ENCODE results near the gene OR2Y1. TPM values are rescaled to one million over a fixed set of nuclear protein-coding genes. Genes with fewer than 3 reads are reported as not detected.

Gene OR2Y1
- total RNA-seq, 2 donors from 2014 or later: not detected

DNA sequence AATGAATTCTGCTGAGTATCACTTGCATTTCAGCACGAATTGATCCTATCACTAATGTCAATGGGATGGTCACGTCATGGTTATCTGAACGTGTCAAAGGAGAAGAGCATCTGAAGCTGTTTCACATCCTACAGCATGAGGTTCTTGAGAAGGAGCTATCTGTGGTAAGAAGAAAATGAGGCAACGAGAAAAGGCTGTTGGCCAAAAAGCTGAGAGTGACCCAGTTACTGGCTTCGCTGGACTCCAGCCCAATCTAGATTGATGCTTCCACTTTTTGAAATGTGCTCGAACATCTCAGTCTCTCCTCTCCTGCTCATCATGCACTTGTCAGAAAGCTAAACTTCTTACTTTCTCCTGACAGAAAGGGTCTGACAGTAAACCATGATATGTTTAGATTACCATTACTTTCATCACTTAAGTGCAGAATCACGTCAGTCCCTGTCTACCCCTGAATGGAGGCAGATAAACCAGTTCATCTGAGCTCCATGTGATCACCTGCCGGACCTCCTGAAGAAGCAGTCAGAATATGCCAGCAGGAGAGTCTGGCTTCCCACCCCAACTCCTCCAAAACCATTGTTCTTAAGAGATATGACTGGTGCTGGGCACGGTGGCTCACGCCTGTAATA is 40.2 kb upstream of the OR2Y1 start:
- 82% methylated on average over 10 of the region's 10 CpGs for WGBS
- TF ChIP-seq POLR2AphosphoS5 (IDR thresholded peaks at IDR 0.05): no peak
- no peak for TF ChIP-seq POLR2A (IDR thresholded peaks at IDR 0.05)
- peaks cover 1% of the 10 kb centered on the region for H3K4me1 ChIP-seq (replicated peaks)
- no peak overlapping the region for H3K4me3 ChIP-seq
- DNase-seq (ENCODE audit: low spot score): no peak
- H3K27ac ChIP-seq: no peak overlapping the region
- H3K36me3 ChIP-seq: no peaks in the 10 kb centered on the region
- intact Hi-C loops (cut with DNase I): loop anchor here (5.0 kb wide), 1 partner anchor 382 kb away; no protein-coding TSS in a partner anchor
- no peaks in the 10 kb centered on the region for H3K27me3 ChIP-seq (replicated peaks; ENCODE audit: insufficient read depth)
- no peaks in the 10 kb centered on the region for H3K9me3 ChIP-seq

DNA sequence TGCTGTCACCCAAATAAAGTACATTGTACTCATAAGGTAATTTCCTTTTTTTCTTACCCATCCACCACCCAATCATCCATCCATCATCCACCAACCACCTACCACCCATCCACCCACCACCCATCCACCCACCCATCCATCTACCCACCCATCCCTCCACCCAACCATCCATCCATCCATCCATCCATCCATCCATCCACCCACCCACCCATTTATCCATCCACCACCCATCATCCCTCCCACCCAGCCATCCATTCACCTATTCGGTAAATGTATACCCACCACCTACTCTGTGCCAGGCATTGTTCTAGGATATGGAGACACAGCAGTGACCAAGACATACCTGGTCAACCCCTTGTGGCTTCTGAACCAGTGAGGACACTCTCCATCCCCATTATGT is 37.6 kb upstream of the OR2Y1 start:
- H3K9me3 ChIP-seq: no peaks in the 10 kb centered on the region
- no peaks in the 10 kb centered on the region for H3K36me3 ChIP-seq
- no peak overlapping the region for H3K4me3 ChIP-seq
- no peak for DNase-seq (ENCODE audit: low spot score)
- intact Hi-C loops (cut with DNase I): no loop called here
- TF ChIP-seq, protein P1, sequence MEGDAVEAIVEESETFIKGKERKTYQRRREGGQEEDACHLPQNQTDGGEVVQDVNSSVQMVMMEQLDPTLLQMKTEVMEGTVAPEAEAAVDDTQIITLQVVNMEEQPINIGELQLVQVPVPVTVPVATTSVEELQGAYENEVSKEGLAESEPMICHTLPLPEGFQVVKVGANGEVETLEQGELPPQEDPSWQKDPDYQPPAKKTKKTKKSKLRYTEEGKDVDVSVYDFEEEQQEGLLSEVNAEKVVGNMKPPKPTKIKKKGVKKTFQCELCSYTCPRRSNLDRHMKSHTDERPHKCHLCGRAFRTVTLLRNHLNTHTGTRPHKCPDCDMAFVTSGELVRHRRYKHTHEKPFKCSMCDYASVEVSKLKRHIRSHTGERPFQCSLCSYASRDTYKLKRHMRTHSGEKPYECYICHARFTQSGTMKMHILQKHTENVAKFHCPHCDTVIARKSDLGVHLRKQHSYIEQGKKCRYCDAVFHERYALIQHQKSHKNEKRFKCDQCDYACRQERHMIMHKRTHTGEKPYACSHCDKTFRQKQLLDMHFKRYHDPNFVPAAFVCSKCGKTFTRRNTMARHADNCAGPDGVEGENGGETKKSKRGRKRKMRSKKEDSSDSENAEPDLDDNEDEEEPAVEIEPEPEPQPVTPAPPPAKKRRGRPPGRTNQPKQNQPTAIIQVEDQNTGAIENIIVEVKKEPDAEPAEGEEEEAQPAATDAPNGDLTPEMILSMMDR (IDR thresholded peaks at IDR 0.05): no peak
- TF ChIP-seq POLR2A (IDR thresholded peaks at IDR 0.05): no peak
- no peak for TF ChIP-seq POLR2AphosphoS5 (IDR thresholded peaks at IDR 0.05)
- no peaks in the 10 kb centered on the region for H3K4me1 ChIP-seq (replicated peaks)
- H3K27ac ChIP-seq: no peak overlapping the region
- WGBS: 96% methylated on average over 1 of the region's 1 CpG
- no peaks in the 10 kb centered on the region for H3K27me3 ChIP-seq (replicated peaks; ENCODE audit: insufficient read depth)

DNA sequence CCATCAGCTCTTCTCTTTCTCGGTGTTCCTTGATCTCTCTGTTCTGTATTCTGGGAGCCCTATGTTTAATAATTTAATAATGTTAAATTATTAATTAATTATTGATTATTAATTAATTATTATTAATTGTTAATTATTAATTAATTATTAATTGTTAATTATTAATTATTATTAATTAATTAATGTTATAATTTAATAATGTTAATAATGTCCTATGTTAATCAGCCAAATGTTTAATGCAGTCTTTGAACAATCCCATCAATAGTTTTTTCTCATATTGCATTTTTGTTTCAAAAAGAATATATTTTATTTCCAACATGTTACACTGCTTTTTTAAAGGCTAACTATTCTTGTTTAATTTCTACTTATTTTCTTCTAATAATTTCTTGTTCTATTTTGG is 36.5 kb upstream of the OR2Y1 start:
- DNase-seq (ENCODE audit: low spot score): no peak
- intact Hi-C loops (cut with DNase I): no loop called here
- H3K9me3 ChIP-seq: no peaks in the 10 kb centered on the region
- 98% methylated on average over 1 of the region's 1 CpG for WGBS
- TF ChIP-seq, protein P1 (IDR thresholded peaks at IDR 0.05): no peak
- TF ChIP-seq POLR2A (IDR thresholded peaks at IDR 0.05) (no peak), POLR2AphosphoS5 (IDR thresholded peaks at IDR 0.05) (no peak)
- no peaks in the 10 kb centered on the region for H3K27me3 ChIP-seq (replicated peaks; ENCODE audit: insufficient read depth)
- H3K27ac ChIP-seq: no peak overlapping the region
- no peaks in the 10 kb centered on the region for H3K4me1 ChIP-seq (replicated peaks)
- no peaks in the 10 kb centered on the region for H3K36me3 ChIP-seq
- no peak overlapping the region for H3K4me3 ChIP-seq

DNA sequence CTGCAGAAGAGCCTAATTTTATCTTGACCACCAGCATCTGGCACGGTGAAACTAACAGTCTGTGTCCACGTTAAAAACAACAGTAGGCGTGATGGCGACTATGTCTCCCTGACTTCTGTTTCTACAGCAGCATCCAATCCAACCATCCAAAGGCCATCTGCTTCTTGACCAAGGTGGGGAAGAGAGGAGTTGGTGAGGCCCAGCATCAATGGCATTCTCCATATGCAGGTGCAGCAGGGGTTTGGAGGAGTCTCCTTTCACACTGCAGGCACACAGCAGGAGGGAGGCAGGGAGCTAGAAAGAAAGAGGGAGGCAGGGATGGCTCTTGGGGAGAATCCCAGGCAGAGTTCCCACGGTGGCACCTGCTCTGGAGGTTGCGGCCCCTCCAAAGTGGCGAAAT is 35.8 kb upstream of the OR2Y1 start:
- 90% methylated on average over 7 of the region's 7 CpGs for WGBS
- Histone ChIP-seq H3K27ac (no peak overlapping the region), H3K4me3 (no peak overlapping the region), H3K36me3 (no peaks in the 10 kb centered on the region), H3K9me3 (no peaks in the 10 kb centered on the region), H3K4me1 (replicated peaks) (no peaks in the 10 kb centered on the region), H3K27me3 (replicated peaks; ENCODE audit: insufficient read depth) (no peaks in the 10 kb centered on the region)
- no peak for DNase-seq (ENCODE audit: low spot score)
- intact Hi-C loops (cut with DNase I): no loop called here
- TF ChIP-seq POLR2A (IDR thresholded peaks at IDR 0.05) (no peak), POLR2AphosphoS5 (IDR thresholded peaks at IDR 0.05) (no peak)
- TF ChIP-seq, protein P1 (IDR thresholded peaks at IDR 0.05): no peak

DNA sequence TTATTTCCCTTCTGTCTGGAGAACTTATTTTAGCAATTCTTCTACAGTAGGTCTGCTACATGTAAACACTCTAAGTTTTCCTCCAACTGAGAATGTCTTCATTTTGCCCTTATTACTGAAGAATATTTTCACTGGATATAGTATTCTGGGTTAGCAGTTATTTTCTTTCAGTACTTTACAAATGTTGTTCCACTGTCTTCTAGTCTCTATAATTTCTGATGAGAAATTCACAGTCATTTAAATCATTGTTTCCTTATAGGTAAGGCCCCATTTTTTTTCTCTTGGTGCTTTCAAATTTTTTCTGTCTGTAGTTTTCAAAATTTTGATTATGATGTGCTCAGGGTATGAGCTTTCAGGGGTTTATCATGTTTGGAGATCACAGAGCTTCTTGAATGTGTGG is 32.0 kb upstream of the OR2Y1 start:
- intact Hi-C loops (cut with DNase I): no loop called here
- Histone ChIP-seq H3K9me3 (no peaks in the 10 kb centered on the region), H3K4me1 (replicated peaks) (no peaks in the 10 kb centered on the region), H3K36me3 (no peaks in the 10 kb centered on the region), H3K27ac (no peak overlapping the region), H3K27me3 (replicated peaks; ENCODE audit: insufficient read depth) (no peaks in the 10 kb centered on the region), H3K4me3 (no peak overlapping the region)
- no peak for DNase-seq (ENCODE audit: low spot score)
- TF ChIP-seq, protein P1 (IDR thresholded peaks at IDR 0.05): no peak
- TF ChIP-seq POLR2A (IDR thresholded peaks at IDR 0.05) (no peak), POLR2AphosphoS5 (IDR thresholded peaks at IDR 0.05) (no peak)

Data from prostate gland (tissue), 2 donors.